ENCODE results near the gene PSMD14. TPM values are rescaled to one million over a fixed set of nuclear protein-coding genes. Genes with fewer than 3 reads are reported as not detected.

Gene PSMD14
- total RNA-seq, 1 experiment from 2014 or later: 205 TPM

DNA sequence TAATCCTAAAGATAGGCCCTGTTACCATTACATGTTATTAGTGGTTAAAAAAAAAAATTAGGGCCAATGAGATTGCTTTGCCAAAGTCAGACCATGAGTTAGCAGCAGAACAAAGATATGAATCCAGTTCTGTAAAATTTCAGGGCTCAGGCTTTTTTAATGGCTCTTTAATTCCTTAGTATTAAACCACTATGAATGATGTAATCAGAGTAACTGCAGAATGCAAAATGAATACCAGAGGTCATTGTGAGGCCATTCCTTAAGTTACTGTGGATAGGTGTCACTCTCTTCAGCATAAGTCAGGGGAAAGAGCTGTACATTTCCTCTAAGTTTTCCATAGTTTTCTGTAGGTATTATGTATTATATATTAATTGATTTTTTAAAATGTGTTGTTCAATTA, 65.7 kb downstream of the PSMD14 start:
- intact Hi-C loops (cut with micrococcal nuclease; ENCODE audit: unreplicated experiment): no loop called here
- Histone ChIP-seq H3K4me3 (ENCODE audit: low read depth, low read length, poor library complexity, severe bottlenecking) (no peak overlapping the region), H3K27ac (ENCODE audit: low read depth, low read length, poor library complexity, severe bottlenecking) (no peak overlapping the region), H3K27me3 (replicated peaks; ENCODE audit: insufficient read depth, low read depth, low read length, poor library complexity) (no peaks in the 10 kb centered on the region), H3K36me3 (ENCODE audit: insufficient read depth, low read length, poor library complexity, severe bottlenecking) (peaks cover 29% of the 10 kb centered on the region), H3K9me3 (ENCODE audit: low read depth, low read length, poor library complexity, severe bottlenecking) (no peaks in the 10 kb centered on the region), H3K4me1 (ENCODE audit: insufficient read depth, low read length, poor library complexity, severe bottlenecking) (peaks cover 56% of the 10 kb centered on the region)
- TF ChIP-seq EZH2 (IDR thresholded peaks at IDR 0.05; ENCODE audit: borderline replicate concordance, low read depth, low read length, poor library complexity, severe bottlenecking) (no peak), CTCF (conservative IDR thresholded peaks at IDR 0.05; ENCODE audit: low read depth, low read length) (no peak)
- DNase-seq (ENCODE audit: low spot score): peak; percentile 26
- no TSS peak for BruUV-seq (replicated peaks)
- POLR2A ChIA-PET (ENCODE audit: low non-redundant PET): no interaction called here
- CTCF ChIA-PET: interaction anchor here (0.6 kb wide), 1 partner anchor 944 kb away, joined by 3 read pairs; the partner anchor contains the start of gene IFIH1

DNA sequence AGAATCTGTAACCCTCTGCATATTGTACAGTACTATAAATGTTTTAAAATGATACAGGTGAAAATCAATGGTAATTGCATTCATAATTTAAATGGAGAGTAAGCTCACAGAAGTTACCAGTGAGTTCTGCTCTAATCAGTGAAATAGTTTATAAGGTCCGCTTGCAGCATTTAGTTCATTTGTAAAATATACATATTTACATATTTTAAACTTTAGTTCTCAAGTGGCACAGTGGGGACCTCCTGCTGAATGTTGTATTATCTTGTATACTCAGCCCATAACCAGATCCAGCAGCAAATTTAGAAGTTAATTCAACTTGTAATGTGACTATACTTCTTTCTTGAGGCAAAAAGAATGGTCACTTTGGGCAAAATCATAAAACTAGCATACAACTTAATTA, 66.2 kb downstream of the PSMD14 start:
- no peak overlapping the region for H3K4me3 ChIP-seq (ENCODE audit: low read depth, low read length, poor library complexity, severe bottlenecking)
- CTCF ChIA-PET: interaction anchor here (0.6 kb wide), 1 partner anchor 944 kb away, joined by 3 read pairs; the partner anchor contains the start of gene IFIH1
- no peak for TF ChIP-seq EZH2 (IDR thresholded peaks at IDR 0.05; ENCODE audit: borderline replicate concordance, low read depth, low read length, poor library complexity, severe bottlenecking)
- no peak for TF ChIP-seq CTCF (conservative IDR thresholded peaks at IDR 0.05; ENCODE audit: low read depth, low read length)
- intact Hi-C loops (cut with micrococcal nuclease; ENCODE audit: unreplicated experiment): no loop called here
- H3K27me3 ChIP-seq (replicated peaks; ENCODE audit: insufficient read depth, low read depth, low read length, poor library complexity): no peaks in the 10 kb centered on the region
- no peaks in the 10 kb centered on the region for H3K9me3 ChIP-seq (ENCODE audit: low read depth, low read length, poor library complexity, severe bottlenecking)
- peaks cover 29% of the 10 kb centered on the region for H3K36me3 ChIP-seq (ENCODE audit: insufficient read depth, low read length, poor library complexity, severe bottlenecking)
- no TSS peak for BruUV-seq (replicated peaks)
- H3K4me1 ChIP-seq (ENCODE audit: insufficient read depth, low read length, poor library complexity, severe bottlenecking): peaks cover 51% of the 10 kb centered on the region
- no peak for DNase-seq (ENCODE audit: low spot score)
- no peak overlapping the region for H3K27ac ChIP-seq (ENCODE audit: low read depth, low read length, poor library complexity, severe bottlenecking)
- POLR2A ChIA-PET (ENCODE audit: low non-redundant PET): no interaction called here

- ChIA-PET CTCF (no interaction called here), POLR2A (ENCODE audit: low non-redundant PET) (no interaction called here)
- intact Hi-C loops (cut with micrococcal nuclease; ENCODE audit: unreplicated experiment): no loop called here
- no TSS peak for BruUV-seq (replicated peaks)
- no peak for TF ChIP-seq CTCF (conservative IDR thresholded peaks at IDR 0.05; ENCODE audit: low read depth, low read length)
- TF ChIP-seq EZH2 (IDR thresholded peaks at IDR 0.05; ENCODE audit: borderline replicate concordance, low read depth, low read length, poor library complexity, severe bottlenecking): no peak
- no peaks in the 10 kb centered on the region for H3K27me3 ChIP-seq (replicated peaks; ENCODE audit: insufficient read depth, low read depth, low read length, poor library complexity)
- peaks cover 1% of the 10 kb centered on the region for H3K4me1 ChIP-seq (ENCODE audit: insufficient read depth, low read length, poor library complexity, severe bottlenecking)
- H3K36me3 ChIP-seq (ENCODE audit: insufficient read depth, low read length, poor library complexity, severe bottlenecking): peaks cover 12% of the 10 kb centered on the region
- no peak for DNase-seq (ENCODE audit: low spot score)
- no peak overlapping the region for H3K27ac ChIP-seq (ENCODE audit: low read depth, low read length, poor library complexity, severe bottlenecking)
- no peak overlapping the region for H3K4me3 ChIP-seq (ENCODE audit: low read depth, low read length, poor library complexity, severe bottlenecking)
- no peaks in the 10 kb centered on the region for H3K9me3 ChIP-seq (ENCODE audit: low read depth, low read length, poor library complexity, severe bottlenecking)
Observed at GRCh38 chr2:161379740-161380139, 71.5 kb downstream of the PSMD14 start.
